Mammary epithelial cell (primary cell): ENCODE measurements around the gene ARHGAP42.

ENCODE experiments used
- CTCF ChIP-seq, 2 donors: IDR thresholded peaks in 1 of 2; conservative IDR thresholded peaks in 1 of 2; 2 replicates each; pipeline ENCODE4 v1.5.1; 2011 to 2012; ENCODE audit warnings: inconsistent platforms in 2 of 2, low read length in 2 of 2, mild to moderate bottlenecking in 2 of 2, control low read depth in 1 of 2, low read depth in 1 of 2; ENCODE audit not compliant: insufficient read depth in 1 of 2; ENCODE audit errors: extremely low read depth in 1 of 2
- EZH2 ChIP-seq: IDR thresholded peaks from 2 replicates; pipeline ENCODE4 v1.6.1; 2012; ENCODE audit warnings: low read length, inconsistent platforms, borderline replicate concordance

GRCh38 chr11:100831929-100832494 is 144.9 kb downstream of the ARHGAP42 start:
- TF ChIP-seq CTCF (conservative IDR thresholded peaks at IDR 0.05 in 1 of 2, IDR thresholded peaks at IDR 0.05 in 1 of 2; ENCODE audit: extremely low read depth in 1 of 2, insufficient read depth in 1 of 2, low read depth in 1 of 2, low read length in 2 of 2) (no peak), EZH2 (no peak)
